Activated B cell treated with CpG ODN at 0.5 μM for 24 hours (primary cell): Measurements from ENCODE around the gene NEBL. TPM values are rescaled to one million over a fixed set of nuclear protein-coding genes. Genes with fewer than 3 reads are reported as not detected.

Source experiments
- ATAC-seq: fragments of 200-7000 bp; cut with Tn5 transposase; one replicate; pipeline ENCODE4 v1.10.0; 2021; ENCODE audit warnings: low read depth, mild to moderate bottlenecking, moderate library complexity
- CTCF ChIA-PET: fragments of 350-600 bp; sonication (Branson Sonifier 250); formaldehyde crosslinking; loops from one replicate; lab custom pipeline; 2021; ENCODE audit warnings: antibody characterized with exemption; lab: Charles Lee
- POLR2A ChIA-PET: fragments of 350-600 bp; sonication (Branson Sonifier 250); formaldehyde crosslinking; loops from one replicate; lab custom pipeline; 2021; ENCODE audit warnings: antibody characterized with exemption; lab: Charles Lee
- DNase-seq: peaks from one replicate; pipeline ENCODE4 v3.0.0; 2022
- H3K27ac Mint-ChIP-seq: one replicate; pipeline ENCODE4 v1.8.0; 2020; ENCODE audit warnings: mixed read lengths
- H3K27me3 Mint-ChIP-seq: one replicate; pipeline ENCODE4 v1.8.0; 2021; ENCODE audit warnings: mixed read lengths
- H3K36me3 Mint-ChIP-seq: one replicate; pipeline ENCODE4 v1.8.0; 2021; ENCODE audit warnings: low read depth, mixed read lengths
- H3K4me1 Mint-ChIP-seq: one replicate; pipeline ENCODE4 v1.8.0; 2021; ENCODE audit warnings: mixed read lengths
- H3K4me3 Mint-ChIP-seq: one replicate; pipeline ENCODE4 v1.8.0; 2020; ENCODE audit warnings: mild to moderate bottlenecking, mixed read lengths
- H3K9me3 Mint-ChIP-seq: one replicate; pipeline ENCODE4 v1.8.0; 2020; ENCODE audit warnings: mixed read lengths
- intact Hi-C: fragments of 100-400 bp; cut with micrococcal nuclease; formaldehyde crosslinking; loops from one replicate; pipeline ENCODE4 v1.15.1; 2024
- total RNA-seq: library from RNA; stranded (reverse); gene quantifications from 2 replicates; pipeline ENCODE4 v1.2.3, GENCODE V29; 2022
- TF ChIP-seq, protein P1 (sequence below): fragments of 200-600 bp; IDR thresholded peaks from one replicate; pipeline ENCODE4 v1.8.0; 2022; ENCODE audit warnings: antibody characterized with exemption, mild to moderate bottlenecking

Gene NEBL
- total RNA-seq, 1 donor from 2014 or later, result not detected

DNA sequence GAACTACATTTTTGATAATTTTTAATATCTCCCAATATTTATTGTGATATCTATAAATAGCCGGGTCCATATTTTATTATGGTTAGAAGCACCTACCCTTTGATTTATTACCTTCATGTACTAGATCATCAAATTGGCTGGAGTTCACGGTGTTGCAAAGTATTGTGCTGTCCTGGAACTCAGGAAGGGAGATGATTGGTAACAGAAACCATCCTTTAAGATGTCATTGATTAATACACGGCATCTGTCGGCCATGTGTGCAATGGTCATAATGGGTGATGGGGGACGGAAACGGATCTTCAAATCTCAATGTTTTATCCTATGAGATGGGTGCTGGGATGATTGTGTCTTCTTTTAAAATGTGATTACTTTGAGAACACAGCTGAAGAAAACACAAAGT, 157.0 kb downstream of the NEBL start:
- no peaks in the 10 kb centered on the region for H3K4me1 Mint-ChIP-seq
- H3K4me3 Mint-ChIP-seq, result no peak overlapping the region
- TF ChIP-seq, protein P1, sequence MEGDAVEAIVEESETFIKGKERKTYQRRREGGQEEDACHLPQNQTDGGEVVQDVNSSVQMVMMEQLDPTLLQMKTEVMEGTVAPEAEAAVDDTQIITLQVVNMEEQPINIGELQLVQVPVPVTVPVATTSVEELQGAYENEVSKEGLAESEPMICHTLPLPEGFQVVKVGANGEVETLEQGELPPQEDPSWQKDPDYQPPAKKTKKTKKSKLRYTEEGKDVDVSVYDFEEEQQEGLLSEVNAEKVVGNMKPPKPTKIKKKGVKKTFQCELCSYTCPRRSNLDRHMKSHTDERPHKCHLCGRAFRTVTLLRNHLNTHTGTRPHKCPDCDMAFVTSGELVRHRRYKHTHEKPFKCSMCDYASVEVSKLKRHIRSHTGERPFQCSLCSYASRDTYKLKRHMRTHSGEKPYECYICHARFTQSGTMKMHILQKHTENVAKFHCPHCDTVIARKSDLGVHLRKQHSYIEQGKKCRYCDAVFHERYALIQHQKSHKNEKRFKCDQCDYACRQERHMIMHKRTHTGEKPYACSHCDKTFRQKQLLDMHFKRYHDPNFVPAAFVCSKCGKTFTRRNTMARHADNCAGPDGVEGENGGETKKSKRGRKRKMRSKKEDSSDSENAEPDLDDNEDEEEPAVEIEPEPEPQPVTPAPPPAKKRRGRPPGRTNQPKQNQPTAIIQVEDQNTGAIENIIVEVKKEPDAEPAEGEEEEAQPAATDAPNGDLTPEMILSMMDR, result no peak
- DNase-seq (no peak), ATAC-seq (no peak)
- CTCF ChIA-PET, result no interaction called here
- intact Hi-C loops, result no loop called here
- H3K27me3 Mint-ChIP-seq, result no peaks in the 10 kb centered on the region
- no peaks in the 10 kb centered on the region for H3K9me3 Mint-ChIP-seq
- no peak overlapping the region for H3K27ac Mint-ChIP-seq
- POLR2A ChIA-PET, result no interaction called here
- no peaks in the 10 kb centered on the region for H3K36me3 Mint-ChIP-seq

DNA sequence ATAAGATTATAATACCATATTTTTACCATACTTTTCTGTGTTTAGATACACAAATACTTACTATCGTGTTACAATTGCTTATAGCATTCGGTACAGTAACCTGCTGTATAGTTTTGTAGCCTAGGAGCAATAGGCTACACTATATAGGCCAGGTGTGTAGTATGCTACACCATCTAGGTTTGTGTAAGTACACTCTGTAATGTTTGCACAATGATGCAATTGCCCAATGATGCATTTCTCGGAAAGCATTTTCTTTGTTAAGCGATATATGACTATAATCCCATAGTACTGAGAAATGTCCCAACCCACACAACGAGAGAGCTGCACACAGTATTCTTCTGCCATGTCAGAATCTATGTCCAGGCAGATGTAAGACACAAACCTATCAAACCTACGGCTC, 160.0 kb downstream of the NEBL start:
- ATAC-seq, result no peak
- intact Hi-C loops, result no loop called here

More for the DNA sequence above, 160.0 kb downstream of the NEBL start:
- H3K4me3 Mint-ChIP-seq, result no peak overlapping the region
- DNase-seq, result no peak
- CTCF ChIA-PET, result no interaction called here
- no peaks in the 10 kb centered on the region for H3K4me1 Mint-ChIP-seq
- no peak overlapping the region for H3K27ac Mint-ChIP-seq
- TF ChIP-seq, protein P1, result no peak
- peaks cover 6% of the 10 kb centered on the region for H3K9me3 Mint-ChIP-seq
- no peaks in the 10 kb centered on the region for H3K27me3 Mint-ChIP-seq
- POLR2A ChIA-PET, result no interaction called here
- no peaks in the 10 kb centered on the region for H3K36me3 Mint-ChIP-seq
